NCI-H748 (cell line): Measurements from ENCODE around the gene GRIK4.
A peak's percentile ranks its signal among the peaks of the same experiment; 100 is the strongest.

Experiments
- DNase-seq: peaks from one replicate; lab custom pipeline; 2025; ENCODE audit not compliant: unreplicated experiment; lab: John Stamatoyannopoulos, UW

GRIK4 gene

DNA sequence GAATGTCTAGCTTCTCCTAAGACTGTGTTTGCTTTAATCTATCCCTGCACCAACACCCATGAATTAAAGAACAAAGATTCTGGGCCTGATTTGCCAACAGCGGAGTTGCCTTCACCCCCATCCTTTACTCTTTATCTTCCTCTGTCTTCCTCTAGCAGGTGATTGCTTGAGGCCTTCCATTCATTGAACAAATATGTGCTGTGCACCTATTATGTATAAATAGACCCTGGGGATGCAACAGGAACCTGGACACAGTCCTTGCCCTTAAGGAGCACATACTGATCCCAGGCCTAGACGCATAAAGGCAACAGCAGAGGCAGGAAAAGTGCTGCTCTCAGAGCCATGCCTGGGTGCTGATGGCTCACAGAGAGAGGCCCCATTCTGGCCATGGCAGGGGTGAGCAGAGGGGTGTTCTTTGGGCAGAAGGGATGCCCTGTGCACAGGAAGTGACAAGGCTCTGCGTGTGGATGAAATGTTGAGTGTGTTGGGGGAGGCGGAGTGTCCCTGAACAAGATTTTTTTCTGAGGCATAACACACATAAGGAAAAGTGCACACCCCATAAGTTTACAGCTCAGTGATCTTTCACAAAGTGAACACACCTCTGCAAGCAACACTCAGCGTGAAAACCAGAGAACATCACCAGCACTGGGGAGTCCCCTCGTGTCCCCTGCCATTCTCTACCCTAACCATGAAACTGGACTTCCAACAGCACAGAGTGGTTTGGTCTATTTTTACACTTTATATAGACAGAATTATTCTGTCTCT, 145.9 kb downstream of the GRIK4 start:
- DNase-seq: peak; percentile 38

GRCh38 chr11:120658071-120658423, 146.5 kb downstream of the GRIK4 start:
- no peak for DNase-seq

GRCh38 chr11:120659076-120659475, 147.5 kb downstream of the GRIK4 start:
- DNase-seq: no peak

- DNase-seq: peak; percentile 29
Measured at GRCh38 chr11:120660024-120660565, 148.5 kb downstream of the GRIK4 start.

GRCh38 chr11:120662071-120662676, 150.6 kb downstream of the GRIK4 start:
- DNase-seq: no peak

DNA sequence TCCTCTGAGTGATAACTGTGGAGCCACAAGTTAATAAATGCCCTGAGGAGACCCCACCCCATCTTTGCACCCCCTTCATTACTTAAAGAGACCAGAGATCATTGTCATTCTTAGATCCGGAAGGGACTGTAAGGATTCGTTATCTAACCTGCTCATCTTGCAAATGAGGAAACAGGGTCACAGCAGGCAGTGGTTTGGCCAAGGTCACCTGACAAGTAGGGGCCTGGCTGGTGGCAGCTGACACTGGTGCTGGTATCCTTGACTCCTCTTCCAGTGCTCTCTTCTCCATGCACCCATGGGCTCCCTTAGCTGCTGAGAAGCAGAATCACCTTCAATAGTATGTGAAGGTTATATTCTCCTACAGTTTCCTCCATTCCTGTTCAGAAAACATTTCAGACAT, 151.6 kb downstream of the GRIK4 start:
- no peak for DNase-seq

DNA sequence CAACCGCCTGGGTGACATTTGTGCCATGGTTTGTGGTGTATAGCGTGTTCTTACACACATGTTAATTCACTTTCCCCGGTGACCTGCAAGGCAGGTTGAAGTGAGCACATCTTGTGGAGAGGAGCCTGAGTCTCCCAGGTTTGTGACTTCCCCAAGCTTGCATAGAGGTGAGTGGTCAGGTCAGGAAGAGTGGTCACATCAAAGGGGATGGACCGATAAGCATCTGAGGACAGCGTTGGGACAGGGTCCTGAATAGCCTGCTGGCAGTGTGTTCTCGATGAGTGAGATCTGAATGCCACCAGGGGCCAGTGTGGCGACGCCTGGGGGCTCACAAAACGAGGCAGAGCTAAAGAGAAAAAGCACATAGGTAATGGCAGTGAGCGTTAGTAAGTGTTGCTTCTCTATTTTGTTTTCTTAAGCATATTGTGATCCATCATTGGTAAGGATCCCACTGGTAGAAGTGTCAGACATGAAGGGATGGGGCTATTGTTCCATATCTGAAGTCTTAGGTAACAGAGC, 154.6 kb downstream of the GRIK4 start:
- no peak for DNase-seq

- DNase-seq: peak; percentile 8
Measured at GRCh38 chr11:120667281-120667680, 155.7 kb downstream of the GRIK4 start.

DNA sequence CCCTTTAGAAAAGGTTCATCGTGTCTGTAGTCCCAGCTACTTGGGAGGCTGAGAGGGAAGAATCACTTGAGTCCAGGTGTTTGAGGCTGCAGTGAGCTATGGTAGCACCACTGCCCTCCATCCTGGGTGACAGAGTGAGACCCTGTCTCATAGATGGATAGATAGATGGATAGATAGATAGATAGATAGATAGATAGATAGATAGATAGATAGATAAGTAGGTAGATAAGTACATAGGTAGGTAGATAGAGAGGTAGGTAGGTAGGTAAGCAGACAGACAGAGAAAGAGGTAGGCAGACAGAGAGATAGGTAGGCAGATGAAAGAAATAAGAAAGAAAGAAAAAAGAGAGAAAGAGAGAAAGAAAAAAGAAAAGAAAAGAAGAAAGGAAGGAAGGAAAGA, 156.4 kb downstream of the GRIK4 start:
- no peak for DNase-seq

- no peak for DNase-seq
Measured at GRCh38 chr11:120668537-120668936, 157.0 kb downstream of the GRIK4 start.

GRCh38 chr11:120674542-120674941, 163.0 kb downstream of the GRIK4 start:
- DNase-seq: no peak

- DNase-seq: no peak
Measured at GRCh38 chr11:120675171-120675570, 163.6 kb downstream of the GRIK4 start.

DNA sequence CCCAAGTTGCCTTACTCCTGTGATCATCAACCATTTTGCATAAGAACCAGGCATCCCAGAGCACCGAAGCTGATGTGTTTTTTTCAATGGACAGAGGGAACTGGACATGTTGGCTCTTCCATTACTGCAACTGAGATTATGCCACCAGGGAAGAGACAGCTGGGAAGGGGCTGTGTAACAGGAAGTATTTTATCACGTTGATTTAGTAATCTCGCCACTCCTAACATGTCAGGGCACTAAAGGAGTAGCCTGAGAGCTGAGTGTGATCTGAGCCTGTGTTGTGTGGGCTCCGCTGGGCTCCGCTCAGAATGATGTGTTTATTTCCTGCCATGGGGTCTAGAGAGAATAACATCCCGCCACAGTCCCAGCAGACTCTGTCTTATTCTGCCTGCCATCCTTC, 165.4 kb downstream of the GRIK4 start:
- peak; percentile 9 for DNase-seq

- DNase-seq: no peak
Measured at GRCh38 chr11:120680322-120680721, 168.8 kb downstream of the GRIK4 start.

DNA sequence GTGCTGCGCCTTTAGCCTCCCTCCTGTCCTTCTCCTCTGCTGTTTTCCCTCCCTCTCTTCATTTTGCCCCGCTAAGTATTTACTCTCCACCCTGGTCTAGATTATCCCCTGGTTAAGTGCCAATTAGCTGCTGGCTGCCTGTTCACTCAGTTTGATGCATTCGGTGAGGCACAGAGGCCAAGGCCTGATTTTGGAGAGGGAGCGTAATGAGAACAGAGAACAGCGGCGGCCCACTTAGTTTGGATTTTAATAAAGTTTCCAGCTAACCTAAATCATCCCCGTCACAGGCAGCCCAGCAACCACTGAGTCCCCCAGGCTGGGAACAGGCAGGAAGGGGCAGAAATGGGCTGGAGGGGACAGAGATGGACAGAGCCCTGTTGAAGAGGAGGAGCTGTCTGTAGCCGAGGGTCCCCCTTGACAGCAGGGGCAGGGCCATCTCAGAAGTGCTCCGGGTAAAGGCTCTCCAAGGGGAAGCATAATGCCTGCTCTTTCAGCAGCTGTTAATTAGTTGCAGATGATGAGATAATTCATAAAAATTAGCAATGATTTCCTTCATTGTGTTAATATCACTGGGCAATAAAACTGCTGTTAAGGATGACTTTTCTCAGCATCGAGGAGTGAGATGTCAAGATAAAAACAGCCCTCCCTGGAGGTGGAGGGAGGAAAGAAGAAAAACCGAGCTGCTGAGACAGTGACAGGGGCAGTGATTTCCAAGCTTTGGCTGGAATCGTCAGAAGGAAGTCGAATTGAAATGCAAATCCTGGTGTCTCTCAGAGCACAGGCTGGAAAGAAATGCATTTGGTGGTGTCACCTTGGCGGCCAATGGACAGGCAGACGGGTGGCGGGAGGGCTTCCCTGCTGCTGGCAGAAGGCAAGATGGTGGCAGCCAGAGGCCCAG, 170.1 kb downstream of the GRIK4 start:
- DNase-seq: peak; percentile 28

- no peak for DNase-seq
Measured at GRCh38 chr11:120682332-120682649, 170.7 kb downstream of the GRIK4 start.

DNA sequence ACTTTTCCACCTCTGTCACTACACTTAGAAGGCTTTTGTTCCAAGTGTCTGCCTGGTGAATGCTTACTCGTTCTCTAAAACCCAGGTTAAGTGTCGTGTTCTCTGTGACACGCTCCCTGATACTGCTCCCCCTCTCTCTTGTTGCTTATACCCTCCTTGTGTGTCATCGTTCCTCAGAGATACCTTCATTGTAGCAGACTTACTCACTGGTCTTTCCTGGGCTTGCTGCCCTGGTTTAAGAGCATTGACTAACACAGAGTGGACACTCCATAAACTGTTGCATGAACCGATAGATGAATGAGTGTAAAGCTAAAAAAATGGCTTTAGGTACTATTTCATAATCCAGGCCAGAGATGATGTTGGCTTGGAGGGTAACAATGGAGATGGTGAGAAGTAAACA, 171.3 kb downstream of the GRIK4 start:
- no peak for DNase-seq

DNA sequence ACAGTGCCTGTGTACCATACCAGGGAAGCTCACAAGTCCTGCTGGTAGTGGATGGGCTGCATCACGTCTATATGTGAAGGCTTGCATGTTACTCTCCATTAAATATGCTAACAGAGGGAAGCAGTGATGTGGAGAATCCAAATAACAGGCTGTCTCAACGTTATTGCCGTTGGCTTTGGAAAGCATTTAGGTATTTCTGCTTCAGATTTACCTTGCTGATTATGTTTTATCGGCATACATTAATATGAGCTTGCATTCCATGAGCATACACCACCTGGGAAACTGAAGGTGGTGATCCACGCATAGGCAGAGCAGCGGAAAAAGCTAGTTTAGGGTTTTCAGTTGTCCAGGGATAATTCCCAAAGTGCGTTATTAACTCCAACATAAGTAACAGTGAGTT, 175.0 kb downstream of the GRIK4 start:
- no peak for DNase-seq

DNA sequence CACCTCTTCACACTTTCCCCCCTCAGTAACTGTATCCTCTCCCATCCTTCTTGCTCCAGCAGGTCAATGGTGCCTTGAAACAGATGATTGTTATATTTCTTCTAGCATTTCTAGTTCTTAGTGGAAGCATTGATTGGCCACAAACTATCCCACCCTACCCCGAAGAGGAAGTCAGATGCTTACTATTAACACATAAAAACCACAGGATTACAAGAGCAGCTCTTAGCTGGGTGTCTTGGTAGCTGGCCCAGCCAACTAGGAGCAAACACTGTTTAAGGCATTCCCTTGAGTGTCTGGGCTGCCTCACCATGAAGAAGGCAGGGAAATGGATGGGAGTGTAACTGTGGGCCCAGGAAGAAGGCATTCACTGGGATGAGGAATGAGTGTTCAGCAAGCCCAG, 176.6 kb downstream of the GRIK4 start:
- no peak for DNase-seq

DNA sequence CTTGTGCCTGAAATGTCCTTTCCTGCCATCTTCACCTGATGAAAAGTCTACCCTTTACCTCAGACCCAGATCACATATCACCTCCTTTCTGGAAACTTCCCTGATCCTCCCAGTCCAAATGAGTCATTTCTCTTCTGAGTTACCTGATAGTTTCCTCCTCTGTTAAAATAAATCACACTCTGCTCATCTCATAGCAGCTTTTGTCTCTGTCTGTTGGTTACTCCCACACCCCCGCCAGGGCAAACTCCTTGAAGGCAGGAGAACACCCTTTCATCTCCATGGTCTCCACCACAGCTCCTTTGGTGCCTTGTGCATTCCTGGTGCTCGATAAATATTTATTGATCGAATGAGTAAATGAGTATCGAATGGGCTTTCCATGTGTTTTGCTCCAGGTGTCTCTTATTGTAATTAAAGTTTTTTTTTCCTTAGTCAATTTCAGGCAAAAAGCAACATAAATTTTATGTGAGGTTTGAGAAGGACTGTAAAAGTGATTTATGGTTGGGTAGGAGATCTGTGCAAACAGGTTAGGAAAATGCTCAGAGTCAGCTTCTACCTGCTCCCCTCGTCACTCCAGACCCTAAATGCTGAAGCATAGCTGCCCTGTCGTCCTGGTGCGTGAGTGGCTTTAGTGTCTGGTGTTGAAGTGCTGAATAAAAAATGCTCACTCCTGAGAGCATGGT, 178.2 kb downstream of the GRIK4 start:
- DNase-seq: no peak

GRCh38 chr11:120690406-120690805, 178.9 kb downstream of the GRIK4 start:
- DNase-seq: no peak
